Mammary epithelial cell (primary cell): Measurements from ENCODE around the gene KCNMA1.

Experiments
- EZH2 ChIP-seq: IDR thresholded peaks from 2 replicates; pipeline ENCODE4 v1.6.1; 2012; ENCODE audit warnings: low read length, inconsistent platforms, borderline replicate concordance
- TF ChIP-seq, protein P1 (sequence below), 2 donors: IDR thresholded peaks in 1 of 2; conservative IDR thresholded peaks in 1 of 2; 2 replicates each; pipeline ENCODE4 v1.5.1; 2011 to 2012; ENCODE audit warnings: inconsistent platforms in 2 of 2, low read length in 2 of 2, mild to moderate bottlenecking in 2 of 2, control low read depth in 1 of 2, low read depth in 1 of 2; ENCODE audit not compliant: insufficient read depth in 1 of 2; ENCODE audit errors: extremely low read depth in 1 of 2

DNA sequence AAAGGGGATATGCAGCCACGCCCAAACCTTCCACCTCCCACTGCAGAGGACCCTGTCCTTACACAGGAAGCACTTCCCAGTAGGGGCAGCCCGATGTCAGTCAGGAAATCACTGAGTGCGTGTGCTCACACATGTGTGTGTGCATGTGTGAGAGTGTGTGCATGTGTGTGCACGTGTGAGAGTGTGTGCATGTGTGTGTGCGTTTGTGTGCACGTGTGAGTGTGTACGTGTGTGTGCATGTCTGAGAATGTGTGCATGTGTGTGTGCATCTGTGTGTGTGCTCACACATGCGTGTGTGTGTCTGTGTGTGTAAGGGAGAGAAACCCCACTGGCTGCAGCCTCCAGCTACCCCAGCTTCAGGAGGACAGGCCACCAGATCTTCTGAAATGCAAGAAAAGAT is 229.3 kb downstream of the KCNMA1 start:
- TF ChIP-seq, protein P1, sequence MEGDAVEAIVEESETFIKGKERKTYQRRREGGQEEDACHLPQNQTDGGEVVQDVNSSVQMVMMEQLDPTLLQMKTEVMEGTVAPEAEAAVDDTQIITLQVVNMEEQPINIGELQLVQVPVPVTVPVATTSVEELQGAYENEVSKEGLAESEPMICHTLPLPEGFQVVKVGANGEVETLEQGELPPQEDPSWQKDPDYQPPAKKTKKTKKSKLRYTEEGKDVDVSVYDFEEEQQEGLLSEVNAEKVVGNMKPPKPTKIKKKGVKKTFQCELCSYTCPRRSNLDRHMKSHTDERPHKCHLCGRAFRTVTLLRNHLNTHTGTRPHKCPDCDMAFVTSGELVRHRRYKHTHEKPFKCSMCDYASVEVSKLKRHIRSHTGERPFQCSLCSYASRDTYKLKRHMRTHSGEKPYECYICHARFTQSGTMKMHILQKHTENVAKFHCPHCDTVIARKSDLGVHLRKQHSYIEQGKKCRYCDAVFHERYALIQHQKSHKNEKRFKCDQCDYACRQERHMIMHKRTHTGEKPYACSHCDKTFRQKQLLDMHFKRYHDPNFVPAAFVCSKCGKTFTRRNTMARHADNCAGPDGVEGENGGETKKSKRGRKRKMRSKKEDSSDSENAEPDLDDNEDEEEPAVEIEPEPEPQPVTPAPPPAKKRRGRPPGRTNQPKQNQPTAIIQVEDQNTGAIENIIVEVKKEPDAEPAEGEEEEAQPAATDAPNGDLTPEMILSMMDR (conservative IDR thresholded peaks at IDR 0.05 in 1 of 2, IDR thresholded peaks at IDR 0.05 in 1 of 2; ENCODE audit: extremely low read depth in 1 of 2, insufficient read depth in 1 of 2, low read depth in 1 of 2, low read length in 2 of 2) = no peak
- TF ChIP-seq EZH2 = no peak
